ENCODE results near the gene SLC16A10. TPM values are rescaled to one million over a fixed set of nuclear protein-coding genes. Genes with fewer than 3 reads are reported as not detected.

SLC16A10 gene
- total and polyA plus RNA-seq, 2 of the 8 experiments (the other 6 are each of a cell fraction or from before 2014, with no cell fraction given): 18.6 to 23.2 TPM

DNA sequence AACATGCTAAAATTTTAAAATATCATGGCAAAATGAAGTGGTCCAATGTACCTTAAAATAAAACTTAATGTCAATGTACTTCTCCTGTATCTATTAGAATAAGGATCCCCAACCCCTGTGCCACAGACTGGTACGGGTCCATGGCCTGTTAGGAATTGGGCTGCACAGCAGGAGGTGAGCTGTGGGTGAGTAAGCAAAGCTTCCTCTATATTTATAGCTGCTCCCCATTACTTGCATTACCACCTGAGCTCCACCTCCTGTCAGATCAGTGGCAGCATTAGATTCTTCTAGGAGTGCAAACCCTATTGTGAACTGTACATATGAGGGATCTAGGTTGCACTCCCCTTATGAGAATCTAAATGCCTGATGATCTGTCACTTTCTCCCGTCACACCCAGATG lies 86.0 kb downstream of the SLC16A10 start:
- Histone ChIP-seq H4K91ac (replicated peaks; ENCODE audit: insufficient read length, low read length) (no peak overlapping the region), H3K23ac (ENCODE audit: insufficient read length) (no peak overlapping the region), H2AFZ (ENCODE audit: low read length) (no peak overlapping the region), H4K8ac (ENCODE audit: extremely low read depth, insufficient read depth, low read length) (no peak overlapping the region), H3K79me1 (ENCODE audit: low read depth, low read length) (no peaks in the 10 kb centered on the region), H3K9ac (replicated peaks in 1 of 4; ENCODE audit: extremely low read depth in 1 of 4, low read depth in 3 of 4, low read length in 3 of 4) (no peak overlapping the region), H3K23me2 (ENCODE audit: low read depth, low read length) (no peaks in the 10 kb centered on the region), H3K4me3 (ENCODE audit: extremely low read depth in 1 of 4, insufficient read depth in 2 of 4, low read depth in 3 of 4, low read length in 4 of 4) (no peak overlapping the region), H3K79me2 (ENCODE audit: control insufficient read depth in 1 of 2, insufficient read depth in 2 of 2, low read length in 2 of 2) (no peaks in the 10 kb centered on the region), H2BK120ac (replicated peaks; ENCODE audit: low read depth, low read length) (no peak overlapping the region), H2BK20ac (ENCODE audit: low read length) (no peak overlapping the region), H3K4me1 (replicated peaks in 1 of 4; ENCODE audit: control insufficient read depth in 3 of 4, insufficient read depth in 4 of 4, low read length in 3 of 4) (peaks cover 0 to 6% (median 0%) of the 10 kb centered on the region in 4 experiments; a peak in 1 of 7 replicates), H3K9me3 (ENCODE audit: insufficient read depth in 2 of 2, low read depth in 1 of 2, low read length in 1 of 2) (no peaks in the 10 kb centered on the region), H3K56ac (replicated peaks; ENCODE audit: insufficient read length, low read depth, low read length) (no peak overlapping the region), H2BK5ac (ENCODE audit: low read depth, low read length) (no peak overlapping the region), H3K4me2 (ENCODE audit: insufficient read depth in 1 of 2, low read depth in 2 of 2, low read length in 2 of 2) (no peak overlapping the region), H3K18ac (ENCODE audit: extremely low read depth, low read length) (no peak overlapping the region), H3K4ac (replicated peaks; ENCODE audit: insufficient read length, low read depth, low read length) (no peak overlapping the region), H4K20me1 (replicated peaks in 1 of 2; ENCODE audit: control insufficient read depth in 1 of 2, insufficient read depth in 2 of 2, low read length in 2 of 2) (no peaks in the 10 kb centered on the region), H4K5ac (ENCODE audit: insufficient read length, low read depth, low read length) (no peak overlapping the region), H2BK12ac (ENCODE audit: low read depth, low read length) (no peak overlapping the region), H3K27ac (ENCODE audit: low read depth, low read length) (no peak overlapping the region), H3K27me3 (replicated peaks in 1 of 4; ENCODE audit: control insufficient read depth in 3 of 4, extremely low read depth in 1 of 4, insufficient read depth in 3 of 4, low read length in 3 of 4) (no peaks in the 10 kb centered on the region), H2AK5ac (ENCODE audit: low read depth, low read length) (no peak overlapping the region), H3K14ac (ENCODE audit: insufficient read length) (no peak overlapping the region), H2BK15ac (ENCODE audit: low read length) (no peak overlapping the region), H3K36me3 (ENCODE audit: control insufficient read depth in 2 of 4, insufficient read depth in 4 of 4, low read length in 3 of 4) (no peaks in the 10 kb centered on the region)
- WGBS, 2 experiments (ENCODE audit: extremely low coverage in 1 of 2, insufficient coverage in 1 of 2, insufficient read length in 1 of 2, insufficient replicate concordance in 2 of 2, low coverage in 1 of 2, low lambda C conversion rate in 2 of 2, missing lambda C conversion rate in 1 of 2): 86% methylated on average over 2 of the region's 2 CpGs; no CpG with 5 or more reads in 1 of the 2 experiments
- ChIA-PET CTCF (ENCODE audit: partially characterized antibody) (interaction anchor here (0.6 to 1.2 kb wide), 2 partner anchors 8 to 737 kb away, joined by 3 read pairs; no protein-coding TSS in a partner anchor), POLR2A (ENCODE audit: partially characterized antibody) (no interaction called here)
- FAIRE-seq (no peak), DNase-seq (ENCODE audit: low read depth in 1 of 2, low spot score in 2 of 2) (no peak)
- no peak for TF ChIP-seq BACH1 (IDR thresholded peaks at IDR 0.05; ENCODE audit: low read length)
- no peak for TF ChIP-seq RNF2 (IDR thresholded peaks at IDR 0.05; ENCODE audit: borderline replicate concordance, low read depth, low read length, missing control alignments, poor library complexity, severe bottlenecking)
- no peak for TF ChIP-seq SUZ12 (IDR thresholded peaks at IDR 0.05; ENCODE audit: low read length)
- TF ChIP-seq SP2 (IDR thresholded peaks at IDR 0.05; ENCODE audit: low read length): no peak
- no peak for TF ChIP-seq TAF1 (IDR thresholded peaks at IDR 0.05; ENCODE audit: low read depth, low read length)
- TF ChIP-seq E2F6 (IDR thresholded peaks at IDR 0.05): no peak
- TF ChIP-seq, protein P1, sequence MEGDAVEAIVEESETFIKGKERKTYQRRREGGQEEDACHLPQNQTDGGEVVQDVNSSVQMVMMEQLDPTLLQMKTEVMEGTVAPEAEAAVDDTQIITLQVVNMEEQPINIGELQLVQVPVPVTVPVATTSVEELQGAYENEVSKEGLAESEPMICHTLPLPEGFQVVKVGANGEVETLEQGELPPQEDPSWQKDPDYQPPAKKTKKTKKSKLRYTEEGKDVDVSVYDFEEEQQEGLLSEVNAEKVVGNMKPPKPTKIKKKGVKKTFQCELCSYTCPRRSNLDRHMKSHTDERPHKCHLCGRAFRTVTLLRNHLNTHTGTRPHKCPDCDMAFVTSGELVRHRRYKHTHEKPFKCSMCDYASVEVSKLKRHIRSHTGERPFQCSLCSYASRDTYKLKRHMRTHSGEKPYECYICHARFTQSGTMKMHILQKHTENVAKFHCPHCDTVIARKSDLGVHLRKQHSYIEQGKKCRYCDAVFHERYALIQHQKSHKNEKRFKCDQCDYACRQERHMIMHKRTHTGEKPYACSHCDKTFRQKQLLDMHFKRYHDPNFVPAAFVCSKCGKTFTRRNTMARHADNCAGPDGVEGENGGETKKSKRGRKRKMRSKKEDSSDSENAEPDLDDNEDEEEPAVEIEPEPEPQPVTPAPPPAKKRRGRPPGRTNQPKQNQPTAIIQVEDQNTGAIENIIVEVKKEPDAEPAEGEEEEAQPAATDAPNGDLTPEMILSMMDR (IDR thresholded peaks at IDR 0.05; ENCODE audit: control extremely low read depth in 1 of 3, insufficient read depth in 1 of 3, low read depth in 1 of 3, low read length in 3 of 3): no peak
